Nephron progenitor cell (in vitro differentiated cells): Measurements from ENCODE around the gene NR3C2.
"Not testable (repeated sequence)": the region's sequence is repeated elsewhere in the genome, so short reads cannot be mapped to it uniquely, and the experiment has no call there.

ENCODE experiments used
- DNase-seq: peaks from one replicate; pipeline ENCODE4 v3.0.0; 2021
- H3K27ac Mint-ChIP-seq: 2 replicates; pipeline ENCODE4 v1.8.0; 2021; ENCODE audit warnings: mild to moderate bottlenecking, moderate library complexity, mixed read lengths
- H3K27me3 Mint-ChIP-seq: 2 replicates; pipeline ENCODE4 v1.8.0; 2021; ENCODE audit warnings: mild to moderate bottlenecking, low read depth, mixed read lengths; ENCODE audit not compliant: poor library complexity
- H3K36me3 Mint-ChIP-seq: 2 replicates; pipeline ENCODE4 v1.8.0; 2021; ENCODE audit warnings: low read depth, mixed read lengths
- H3K4me1 Mint-ChIP-seq: 2 replicates; pipeline ENCODE4 v1.8.0; 2021; ENCODE audit warnings: mixed read lengths
- H3K4me3 Mint-ChIP-seq: 2 replicates; pipeline ENCODE4 v1.8.0; 2021; ENCODE audit warnings: mild to moderate bottlenecking, moderate library complexity, mixed read lengths
- H3K9me3 Mint-ChIP-seq: 2 replicates; pipeline ENCODE4 v1.8.0; 2021; ENCODE audit warnings: mild to moderate bottlenecking, moderate library complexity, mixed read lengths
- CTCF ChIP-seq: fragments of 200-600 bp; sonication (generic); IDR thresholded peaks from 2 replicates; pipeline ENCODE4 v1.5.0; 2021; ENCODE audit warnings: antibody characterized with exemption

NR3C2 gene

GRCh38 chr4:148203056-148203898 lies 238.9 kb downstream of the NR3C2 start:
- no peak overlapping the region for H3K27ac Mint-ChIP-seq
- H3K36me3 Mint-ChIP-seq, result no peaks in the 10 kb centered on the region
- no peak overlapping the region for H3K4me3 Mint-ChIP-seq
- no peak for DNase-seq
- no peak for TF ChIP-seq CTCF
- H3K27me3 Mint-ChIP-seq, result peaks cover 19% of the 10 kb centered on the region
- peaks cover 17% of the 10 kb centered on the region for H3K4me1 Mint-ChIP-seq
- H3K9me3 Mint-ChIP-seq, result no peaks in the 10 kb centered on the region

- Mint-ChIP-seq H3K27me3 (peaks cover 12% of the 10 kb centered on the region), H3K4me1 (peaks cover 17% of the 10 kb centered on the region), H3K36me3 (no peaks in the 10 kb centered on the region), H3K9me3 (no peaks in the 10 kb centered on the region), H3K27ac (no peak overlapping the region), H3K4me3 (no peak overlapping the region)
- no peak for TF ChIP-seq CTCF
- no peak for DNase-seq
Observed at GRCh38 chr4:148200960-148201359, 241.3 kb downstream of the NR3C2 start.

GRCh38 chr4:148196164-148196563 lies 246.1 kb downstream of the NR3C2 start:
- Mint-ChIP-seq H3K4me3 (no peak overlapping the region), H3K27me3 (no peaks in the 10 kb centered on the region), H3K4me1 (no peaks in the 10 kb centered on the region), H3K27ac (no peak overlapping the region), H3K9me3 (peaks cover 6% of the 10 kb centered on the region), H3K36me3 (peaks cover 18% of the 10 kb centered on the region)
- TF ChIP-seq CTCF, result no peak
- DNase-seq, result no peak

- no peak overlapping the region for H3K27ac Mint-ChIP-seq
- H3K9me3 Mint-ChIP-seq, result peaks cover 19% of the 10 kb centered on the region
- no peak for DNase-seq
- peaks cover 3% of the 10 kb centered on the region for H3K27me3 Mint-ChIP-seq
- H3K36me3 Mint-ChIP-seq, result peaks cover 22% of the 10 kb centered on the region
- no peaks in the 10 kb centered on the region for H3K4me1 Mint-ChIP-seq
- H3K4me3 Mint-ChIP-seq, result no peak overlapping the region
- no peak for TF ChIP-seq CTCF
Observed at GRCh38 chr4:148192526-148192925, 249.7 kb downstream of the NR3C2 start.

GRCh38 chr4:148187454-148188222 lies 254.6 kb downstream of the NR3C2 start:
- H3K9me3 Mint-ChIP-seq, result peaks cover 13% of the 10 kb centered on the region
- peaks cover 14% of the 10 kb centered on the region for H3K36me3 Mint-ChIP-seq
- not testable (repeated sequence) for DNase-seq, H3K27ac Mint-ChIP-seq, H3K27me3 Mint-ChIP-seq, H3K4me3 Mint-ChIP-seq, H3K4me1 Mint-ChIP-seq

GRCh38 chr4:148184922-148185321 lies 257.3 kb downstream of the NR3C2 start:
- H3K9me3 Mint-ChIP-seq, result peaks cover 13% of the 10 kb centered on the region
- H3K36me3 Mint-ChIP-seq, result peaks cover 4% of the 10 kb centered on the region
- peak overlapping the region; percentile 10 for H3K27ac Mint-ChIP-seq
- H3K27me3 Mint-ChIP-seq, result no peaks in the 10 kb centered on the region
- no peak overlapping the region for H3K4me3 Mint-ChIP-seq
- no peak for DNase-seq
- no peak for TF ChIP-seq CTCF
- H3K4me1 Mint-ChIP-seq, result peaks cover 9% of the 10 kb centered on the region
